ENCODE measurements around the gene TM4SF20.

Gene TM4SF20

DNA sequence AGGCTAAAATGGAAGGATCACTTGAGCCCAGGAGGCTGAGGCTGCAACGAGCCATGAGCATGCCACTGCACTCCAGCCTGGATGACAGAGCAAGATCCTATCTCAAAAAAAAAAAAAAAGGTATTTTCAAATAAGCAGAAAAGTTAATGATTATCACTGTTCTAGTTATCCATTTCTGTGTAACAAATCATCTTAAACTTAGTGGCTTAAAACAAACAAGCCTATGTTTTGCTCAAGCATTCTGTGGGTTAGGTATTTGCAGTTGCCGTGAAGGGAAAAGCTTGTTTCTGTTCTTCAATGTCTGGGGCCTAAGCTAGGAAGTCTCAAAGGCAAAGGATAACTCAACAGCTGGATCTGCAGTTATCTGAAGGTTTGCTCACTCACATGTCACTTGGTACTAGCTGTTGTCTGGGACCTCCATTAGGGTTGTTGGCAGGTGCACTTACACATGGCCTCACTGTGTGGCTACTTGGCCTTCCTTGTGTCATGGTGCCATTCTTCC, 40.0 kb downstream of the TM4SF20 start:
- no peak overlapping the region for H3K4me3 ChIP-seq (ENCODE audit: control insufficient read depth, low read depth, low read length)
- no peak for DNase-seq (ENCODE audit: low read depth)
- TF ChIP-seq, protein P1, sequence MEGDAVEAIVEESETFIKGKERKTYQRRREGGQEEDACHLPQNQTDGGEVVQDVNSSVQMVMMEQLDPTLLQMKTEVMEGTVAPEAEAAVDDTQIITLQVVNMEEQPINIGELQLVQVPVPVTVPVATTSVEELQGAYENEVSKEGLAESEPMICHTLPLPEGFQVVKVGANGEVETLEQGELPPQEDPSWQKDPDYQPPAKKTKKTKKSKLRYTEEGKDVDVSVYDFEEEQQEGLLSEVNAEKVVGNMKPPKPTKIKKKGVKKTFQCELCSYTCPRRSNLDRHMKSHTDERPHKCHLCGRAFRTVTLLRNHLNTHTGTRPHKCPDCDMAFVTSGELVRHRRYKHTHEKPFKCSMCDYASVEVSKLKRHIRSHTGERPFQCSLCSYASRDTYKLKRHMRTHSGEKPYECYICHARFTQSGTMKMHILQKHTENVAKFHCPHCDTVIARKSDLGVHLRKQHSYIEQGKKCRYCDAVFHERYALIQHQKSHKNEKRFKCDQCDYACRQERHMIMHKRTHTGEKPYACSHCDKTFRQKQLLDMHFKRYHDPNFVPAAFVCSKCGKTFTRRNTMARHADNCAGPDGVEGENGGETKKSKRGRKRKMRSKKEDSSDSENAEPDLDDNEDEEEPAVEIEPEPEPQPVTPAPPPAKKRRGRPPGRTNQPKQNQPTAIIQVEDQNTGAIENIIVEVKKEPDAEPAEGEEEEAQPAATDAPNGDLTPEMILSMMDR (IDR thresholded peaks at IDR 0.05; ENCODE audit: control insufficient read depth, insufficient read depth, low read depth, low read length, missing control alignments), result no peak

DNA sequence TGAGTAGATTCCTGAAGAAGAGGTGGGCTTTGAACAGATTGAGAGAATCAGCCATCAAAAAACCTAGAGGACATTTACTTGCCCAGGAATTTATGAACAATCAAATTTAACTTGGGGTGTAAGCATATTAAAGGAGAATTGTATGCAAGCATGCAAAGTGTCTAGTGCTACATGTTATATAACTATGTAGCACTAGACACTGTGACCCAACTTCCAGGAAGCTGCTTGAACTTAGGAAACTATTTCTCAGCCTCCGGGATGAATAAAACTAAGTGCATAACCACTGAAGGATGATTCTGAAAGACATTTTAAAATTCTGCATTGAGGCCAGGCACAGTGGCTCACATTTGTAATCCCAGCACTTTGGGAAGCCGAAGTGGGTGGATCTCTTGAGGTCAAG, 41.7 kb downstream of the TM4SF20 start:
- H3K4me3 ChIP-seq (ENCODE audit: control insufficient read depth, low read depth, low read length), result no peak overlapping the region
- TF ChIP-seq, protein P1 (IDR thresholded peaks at IDR 0.05; ENCODE audit: control insufficient read depth, insufficient read depth, low read depth, low read length, missing control alignments), result no peak
- no peak for DNase-seq (ENCODE audit: low read depth)

DNA sequence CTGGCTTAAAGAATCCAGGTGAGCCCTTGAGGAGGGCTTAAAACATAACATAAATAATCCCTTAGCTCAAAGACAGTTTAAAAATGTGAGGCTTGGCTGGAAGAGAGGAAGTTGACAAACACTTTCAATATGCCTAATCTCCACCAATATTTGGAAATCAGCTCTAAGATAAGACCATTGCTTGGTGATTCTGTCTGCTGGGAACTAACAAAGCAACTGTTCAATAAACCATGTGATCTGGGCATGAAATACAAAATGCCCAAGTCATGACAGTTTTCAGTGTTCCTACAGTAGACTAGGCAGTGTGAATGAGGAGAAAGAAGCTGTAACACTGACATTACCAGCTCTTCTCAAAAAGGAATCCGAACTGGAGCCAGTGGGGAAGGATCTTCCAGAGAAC, 43.4 kb downstream of the TM4SF20 start:
- no peak overlapping the region for H3K4me3 ChIP-seq (ENCODE audit: control insufficient read depth, low read depth, low read length)
- TF ChIP-seq, protein P1 (IDR thresholded peaks at IDR 0.05; ENCODE audit: control insufficient read depth, insufficient read depth, low read depth, low read length, missing control alignments), result no peak
- no peak for DNase-seq (ENCODE audit: low read depth)

DNA sequence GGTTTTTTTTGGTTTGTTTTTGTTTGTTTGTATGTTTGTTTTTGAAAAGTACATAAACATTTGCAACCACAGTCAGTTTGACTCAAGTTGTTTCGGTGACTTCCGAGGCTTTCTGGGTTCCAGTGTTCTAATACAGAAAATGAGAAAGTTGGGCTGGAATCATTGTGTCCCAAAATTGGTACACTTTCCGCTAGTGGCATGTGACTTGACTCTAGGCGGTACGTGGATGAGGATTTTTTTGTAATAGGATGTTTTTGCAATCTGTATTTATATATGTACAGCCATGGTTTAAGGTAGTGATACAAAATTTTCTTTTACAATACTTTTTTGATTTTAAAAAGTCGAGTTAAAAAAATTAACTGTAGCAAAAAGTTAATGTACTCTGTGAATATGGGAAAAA, 52.3 kb downstream of the TM4SF20 start:
- no peak overlapping the region for H3K4me3 ChIP-seq (ENCODE audit: control insufficient read depth, low read depth, low read length)
- no peak for DNase-seq (ENCODE audit: low read depth)
- TF ChIP-seq, protein P1 (IDR thresholded peaks at IDR 0.05; ENCODE audit: control insufficient read depth, insufficient read depth, low read depth, low read length, missing control alignments), result no peak

DNA sequence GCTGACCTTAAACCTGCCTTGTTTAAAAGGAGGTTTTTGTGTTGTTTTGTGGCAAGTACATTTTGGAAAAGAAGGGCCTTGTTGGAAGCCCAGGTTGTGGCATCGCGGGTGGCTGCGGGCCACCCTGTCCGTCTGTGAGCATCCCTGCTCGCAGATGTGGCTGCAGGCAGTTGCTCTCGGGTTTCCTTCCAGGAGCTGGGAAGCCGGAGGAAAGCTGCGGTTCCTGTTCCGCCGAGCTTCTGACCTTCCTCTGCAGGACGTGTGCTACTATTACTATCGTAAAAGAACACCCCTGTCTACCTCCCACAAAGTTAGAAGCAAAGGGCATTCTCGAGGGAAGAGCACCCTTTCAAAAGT, 53.3 kb downstream of the TM4SF20 start:
- H3K4me3 ChIP-seq (ENCODE audit: control insufficient read depth, low read depth, low read length), result peak overlapping the region; percentile 84
- DNase-seq (ENCODE audit: low read depth), result no peak
- TF ChIP-seq, protein P1 (IDR thresholded peaks at IDR 0.05; ENCODE audit: control insufficient read depth, insufficient read depth, low read depth, low read length, missing control alignments), result no peak

DNA sequence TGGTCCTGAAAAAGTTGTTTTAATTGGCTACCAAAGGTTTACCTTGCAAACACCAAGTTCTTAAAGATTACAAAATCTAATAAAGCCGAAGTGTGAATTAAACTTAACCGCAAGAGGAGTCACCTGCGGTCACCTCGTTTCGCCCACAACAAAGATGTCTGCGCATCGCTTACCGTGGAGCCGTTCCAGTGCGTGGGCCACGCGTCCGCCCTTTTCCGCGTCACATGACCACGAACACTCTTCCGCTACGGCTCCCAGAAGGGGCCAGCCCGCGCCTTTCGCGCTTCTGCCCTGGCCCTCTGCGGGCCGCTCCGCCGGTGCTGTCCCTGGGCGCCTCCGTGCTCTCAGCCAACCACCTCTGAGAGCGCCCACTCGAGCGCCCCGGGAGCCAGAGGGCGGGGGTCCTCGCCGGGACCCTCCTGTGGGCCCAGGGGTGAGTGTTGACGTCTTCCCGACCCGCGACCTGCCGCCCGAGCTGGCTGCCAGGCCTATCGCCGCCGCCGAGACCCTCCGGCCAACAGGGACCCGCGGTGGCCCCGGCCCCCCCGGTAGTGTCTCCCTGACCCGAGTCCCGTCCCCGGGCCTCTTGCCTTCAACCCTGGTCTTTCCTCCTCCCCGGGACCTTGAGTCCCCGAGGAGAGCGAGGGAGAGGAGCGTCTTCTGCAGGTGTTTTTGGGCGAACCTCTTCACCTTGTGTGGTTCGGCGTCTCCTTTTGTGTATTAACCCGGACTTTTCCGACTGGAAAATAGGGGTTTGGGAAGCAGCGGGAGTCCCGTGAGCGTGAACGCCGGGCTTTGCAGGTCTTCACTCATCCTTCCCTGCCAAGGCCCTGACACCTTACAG, 53.9 kb downstream of the TM4SF20 start, which contains the start of gene MFF:
Gene MFF, plus strand, starts transcription at position 257 of the 844 bp plus-strand sequence. CDS start 5,415 bp downstream, outside the sequence.
- H3K4me3 ChIP-seq (ENCODE audit: control insufficient read depth, low read depth, low read length), result peak within 1 kb of the TSS; percentile 84
- TF ChIP-seq, protein P1 (IDR thresholded peaks at IDR 0.05; ENCODE audit: control insufficient read depth, insufficient read depth, low read depth, low read length, missing control alignments), result peak; percentile 23
- peak; percentile 63 for DNase-seq (ENCODE audit: low read depth)

All from AG09309 (cell line).